ENCODE measurements around the gene MACROH2A2. TPM values are rescaled to one million over a fixed set of nuclear protein-coding genes. Genes with fewer than 3 reads are reported as not detected.
"Not testable (repeated sequence)": the region's sequence is repeated elsewhere in the genome, so short reads cannot be mapped to it uniquely, and the experiment has no call there.

The MACROH2A2 gene
- total RNA-seq, 1 donor from 2014 or later, result 29.0 TPM

GRCh38 chr10:70067586-70067985 lies 14.9 kb downstream of the MACROH2A2 start:
- DNase-seq (ENCODE audit: low spot score), result no peak

- no peak for DNase-seq (ENCODE audit: low spot score)
Measured at GRCh38 chr10:70068925-70069324, 16.3 kb downstream of the MACROH2A2 start.

- DNase-seq (ENCODE audit: low spot score), result no peak
Measured at GRCh38 chr10:70069346-70069745, 16.7 kb downstream of the MACROH2A2 start.

GRCh38 chr10:70070834-70071233 lies 18.2 kb downstream of the MACROH2A2 start:
- DNase-seq (ENCODE audit: low spot score), result no peak

GRCh38 chr10:70074165-70074564 lies 21.5 kb downstream of the MACROH2A2 start:
- no peak for DNase-seq (ENCODE audit: low spot score)

- DNase-seq (ENCODE audit: low spot score), result no peak
Measured at GRCh38 chr10:70074971-70075370, 22.3 kb downstream of the MACROH2A2 start.

- no peak for DNase-seq (ENCODE audit: low spot score)
Measured at GRCh38 chr10:70078329-70078728, 25.7 kb downstream of the MACROH2A2 start.

GRCh38 chr10:70078937-70079336 lies 26.3 kb downstream of the MACROH2A2 start:
- no peak for DNase-seq (ENCODE audit: low spot score)

GRCh38 chr10:70080789-70081188 lies 28.1 kb downstream of the MACROH2A2 start:
- DNase-seq (ENCODE audit: low spot score), result not testable (repeated sequence)

GRCh38 chr10:70084189-70084588 lies 31.5 kb downstream of the MACROH2A2 start:
- no peak for DNase-seq (ENCODE audit: low spot score)

- no peak for DNase-seq (ENCODE audit: low spot score)
Measured at GRCh38 chr10:70085975-70086613, 33.4 kb downstream of the MACROH2A2 start.

- DNase-seq (ENCODE audit: low spot score), result no peak
Measured at GRCh38 chr10:70087616-70088307, 35.1 kb downstream of the MACROH2A2 start.

- DNase-seq (ENCODE audit: low spot score), result no peak
Measured at GRCh38 chr10:70088308-70088698, 35.7 kb downstream of the MACROH2A2 start.

- no peak for DNase-seq (ENCODE audit: low spot score)
Measured at GRCh38 chr10:70090013-70090412, 37.4 kb downstream of the MACROH2A2 start.

GRCh38 chr10:70090951-70091350 lies 38.3 kb downstream of the MACROH2A2 start:
- no peak for DNase-seq (ENCODE audit: low spot score)

- DNase-seq (ENCODE audit: low spot score), result no peak
Measured at GRCh38 chr10:70092389-70092718, 39.7 kb downstream of the MACROH2A2 start.

GRCh38 chr10:70093335-70093944 lies 40.8 kb downstream of the MACROH2A2 start:
- no peak for DNase-seq (ENCODE audit: low spot score)

GRCh38 chr10:70094250-70094649 lies 41.6 kb downstream of the MACROH2A2 start:
- no peak for DNase-seq (ENCODE audit: low spot score)

GRCh38 chr10:70096016-70096704 lies 43.5 kb downstream of the MACROH2A2 start:
- no peak for DNase-seq (ENCODE audit: low spot score)

GRCh38 chr10:70096705-70097420 lies 44.2 kb downstream of the MACROH2A2 start:
- DNase-seq (ENCODE audit: low spot score), result no peak

GRCh38 chr10:70097459-70097858 lies 44.8 kb downstream of the MACROH2A2 start:
- DNase-seq (ENCODE audit: low spot score), result no peak

GRCh38 chr10:70098271-70098670 lies 45.6 kb downstream of the MACROH2A2 start:
- DNase-seq (ENCODE audit: low spot score), result no peak

Measured in ureter (tissue), 1 donor.